Activated CD8-positive, alpha-beta memory T cell treated with anti-CD3 and anti-CD28 coated beads for 36 hours (primary cell): ENCODE measurements around the gene BIN1. TPM values are rescaled to one million over a fixed set of nuclear protein-coding genes. Genes with fewer than 3 reads are reported as not detected.

Experiments used
- CTCF ChIA-PET: fragments of 350-600 bp; sonication (Branson Sonifier 250); formaldehyde crosslinking; loops from one replicate; lab custom pipeline; 2021; ENCODE audit warnings: antibody characterized with exemption; lab: Charles Lee
- POLR2A ChIA-PET: fragments of 350-600 bp; sonication (Branson Sonifier 250); formaldehyde crosslinking; loops from one replicate; lab custom pipeline; 2021; ENCODE audit warnings: antibody characterized with exemption; lab: Charles Lee
- total RNA-seq, 2 experiments: library from RNA; stranded (reverse); gene quantifications; one replicate each; pipeline ENCODE4 v1.2.3, GENCODE V29; 2021

Gene BIN1
- total RNA-seq, 2 experiments from 2014 or later, result 82.9 to 83.8 TPM

DNA sequence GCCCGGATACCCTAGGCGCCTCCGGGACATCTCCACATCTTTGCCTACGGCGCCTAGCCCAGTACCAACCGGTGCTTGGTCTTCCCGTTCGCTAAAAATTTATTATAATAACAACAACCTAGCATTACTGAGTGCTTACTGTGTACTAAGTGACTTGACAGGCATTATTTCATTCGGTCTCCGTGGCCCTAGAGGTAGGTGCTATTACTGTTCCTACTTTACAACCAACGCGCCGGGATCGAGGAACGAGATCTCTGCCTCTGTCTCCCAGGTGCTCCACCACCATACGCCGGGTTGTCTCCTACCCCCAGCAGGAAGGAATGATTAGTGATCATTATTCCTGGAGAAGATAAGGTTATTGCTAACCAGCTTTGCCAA lies 657 bp upstream of the BIN1 start:
- CTCF ChIA-PET, result interaction anchor here (2.0 kb wide), 1 partner anchor 27 kb away, joined by 9 read pairs; no protein-coding TSS in a partner anchor
- POLR2A ChIA-PET, result interaction anchor here (0.6 to 0.7 kb wide), 2 partner anchors 36 to 39 kb away, joined by 3 to 4 read pairs; no protein-coding TSS in a partner anchor

DNA sequence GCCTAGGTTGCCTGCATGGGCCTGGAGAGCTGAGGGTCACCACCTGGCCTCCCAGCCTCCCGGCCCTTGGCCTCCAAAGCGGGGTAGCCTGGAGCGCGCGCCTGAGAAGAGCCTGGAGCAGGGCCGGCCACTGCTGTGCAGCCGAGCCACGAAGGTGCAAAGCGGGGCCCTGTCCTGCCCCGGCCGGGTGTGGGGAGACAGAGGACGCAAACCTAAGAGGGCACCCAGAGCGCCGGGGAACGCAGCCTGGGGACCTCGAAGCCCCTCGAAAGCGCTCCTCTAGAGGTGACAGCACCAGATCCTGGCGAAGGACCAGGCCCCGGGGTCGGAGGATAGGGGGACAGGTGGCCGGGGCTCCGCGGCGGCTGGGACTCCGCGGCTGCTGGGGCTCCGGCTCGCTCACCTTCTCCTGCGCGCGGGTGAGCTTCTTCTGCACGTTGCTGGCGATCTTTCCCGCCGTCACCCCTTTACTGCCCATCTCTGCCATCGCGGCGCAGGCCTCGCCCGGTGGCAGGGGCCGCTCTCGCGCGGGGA lies 430 bp downstream of the BIN1 start:
- ChIA-PET POLR2A (interaction anchor here (1.0 to 1.8 kb wide), 3 partner anchors 22 to 35 kb away, joined by 3 to 5 read pairs (median 3); no protein-coding TSS in a partner anchor), CTCF (interaction anchor here (1.2 to 2.7 kb wide), 3 partner anchors 10 to 26 kb away, joined by 4 to 11 read pairs (median 9); no protein-coding TSS in a partner anchor)

DNA sequence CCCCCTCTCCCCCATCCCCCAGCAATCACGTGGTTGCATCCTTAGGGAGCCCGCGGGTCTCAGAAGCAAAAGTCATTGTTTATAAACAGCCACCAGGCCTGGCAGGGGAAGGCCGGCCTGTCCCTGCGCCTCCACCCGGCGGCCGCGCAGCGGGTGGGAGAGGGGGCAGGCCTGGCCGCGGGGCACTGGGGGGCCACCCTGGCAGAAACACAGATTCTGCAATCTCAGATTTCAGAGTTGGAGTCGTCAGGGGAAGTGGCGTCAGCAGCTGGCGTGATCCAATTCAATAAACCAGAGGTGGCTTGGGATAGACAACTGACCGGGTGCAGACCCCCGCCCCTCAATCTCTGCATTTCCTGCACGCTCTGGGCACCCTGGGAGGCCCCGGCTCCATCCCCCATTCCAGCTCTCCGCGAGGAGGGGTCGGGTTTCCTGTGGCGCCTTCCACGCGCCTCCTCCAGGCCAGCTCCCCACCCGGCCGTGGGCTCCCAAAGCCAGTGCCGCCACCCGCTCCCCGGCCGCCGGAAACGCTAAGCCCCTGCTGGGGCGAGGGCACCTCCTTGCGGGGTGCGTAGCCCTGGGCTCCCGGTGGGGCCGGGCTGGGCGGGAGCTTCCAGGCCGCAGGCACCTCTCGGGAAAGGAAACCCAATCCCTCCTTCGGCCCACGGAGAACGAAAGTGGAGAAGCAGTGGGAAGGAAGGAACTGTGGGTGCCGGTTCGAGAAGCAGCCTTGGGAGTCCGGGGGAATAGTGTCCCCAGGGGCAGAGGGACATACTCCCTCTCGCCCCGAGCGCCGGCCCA lies 1.1 kb downstream of the BIN1 start:
- ChIA-PET CTCF (interaction anchor here (1.2 to 2.7 kb wide), 4 partner anchors 9 to 25 kb away, joined by 4 to 11 read pairs (median 6); no protein-coding TSS in a partner anchor), POLR2A (interaction anchor here (1.0 to 1.8 kb wide), 4 partner anchors 21 to 34 kb away, joined by 3 to 7 read pairs (median 4); no protein-coding TSS in a partner anchor)

DNA sequence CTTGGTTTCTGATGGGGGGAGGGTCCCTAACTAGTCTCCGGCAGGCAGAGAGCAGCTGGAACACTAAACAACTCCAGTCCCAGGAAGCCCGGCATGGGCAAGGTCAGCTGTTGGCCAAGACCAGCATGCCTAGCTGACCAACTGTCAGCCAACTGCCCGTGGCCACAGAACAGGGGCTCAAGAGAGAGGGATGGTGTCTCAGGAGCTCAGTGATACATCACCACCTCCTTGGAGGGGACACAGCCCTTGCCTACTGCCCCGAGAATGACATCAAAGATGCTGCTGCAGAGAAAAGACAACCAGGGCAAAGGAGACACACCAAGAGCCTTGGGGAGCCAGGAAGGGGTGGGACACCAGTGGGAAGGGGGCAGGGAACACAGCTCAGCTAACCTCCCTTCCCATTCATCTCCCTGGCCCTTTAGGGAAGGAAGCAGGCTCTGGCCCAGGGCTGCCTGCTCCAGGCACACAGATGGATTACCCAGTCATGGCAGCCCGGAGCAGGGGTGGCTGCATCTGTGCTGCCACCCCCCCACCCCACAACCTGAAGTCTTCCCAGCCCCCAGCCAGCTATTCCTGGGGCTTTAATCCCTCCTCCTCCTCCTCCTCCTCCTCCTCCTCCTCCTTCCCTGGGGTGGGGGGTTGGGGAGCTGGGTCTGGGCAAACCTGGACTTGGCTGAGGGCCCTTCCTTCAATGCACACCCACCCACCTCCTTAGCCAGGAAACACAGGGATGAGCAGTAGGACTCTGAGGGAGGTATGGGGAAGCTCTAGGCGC lies 1.9 kb downstream of the BIN1 start:
- ChIA-PET CTCF (interaction anchor here (1.4 to 2.7 kb wide), 4 partner anchors 15 to 25 kb away, joined by 3 to 11 read pairs (median 6); no protein-coding TSS in a partner anchor), POLR2A (interaction anchor here (1.3 to 1.5 kb wide), 2 partner anchors 24 to 33 kb away, joined by 3 to 7 read pairs; no protein-coding TSS in a partner anchor)

DNA sequence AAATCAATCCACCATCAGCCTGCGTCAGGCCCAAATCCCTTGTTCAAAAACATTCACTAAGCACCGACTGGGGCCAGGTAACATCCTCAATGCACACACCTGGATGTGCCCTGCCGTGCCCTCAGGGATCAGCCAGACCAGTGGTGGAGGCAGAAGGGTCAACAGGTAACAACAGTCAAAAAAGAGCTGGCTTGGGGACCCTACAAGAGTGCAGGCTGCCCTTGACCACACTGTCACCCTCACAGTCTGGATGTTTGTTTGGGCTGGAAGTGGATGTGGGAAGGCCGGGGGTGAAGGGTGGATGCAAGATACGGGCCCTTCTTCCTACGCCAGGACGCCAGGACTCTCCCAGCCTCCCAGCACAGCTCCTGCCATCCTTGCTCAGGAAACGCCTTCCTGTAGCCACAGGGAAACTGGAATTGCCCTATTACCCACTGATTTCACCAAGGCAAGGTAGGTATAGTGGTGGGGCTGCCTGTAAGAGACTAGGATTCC lies 2.7 kb downstream of the BIN1 start:
- CTCF ChIA-PET, result interaction anchor here (0.6 to 1.6 kb wide), 2 partner anchors 24 to 256 kb away, joined by 3 read pairs; no protein-coding TSS in a partner anchor
- POLR2A ChIA-PET, result no interaction called here

DNA sequence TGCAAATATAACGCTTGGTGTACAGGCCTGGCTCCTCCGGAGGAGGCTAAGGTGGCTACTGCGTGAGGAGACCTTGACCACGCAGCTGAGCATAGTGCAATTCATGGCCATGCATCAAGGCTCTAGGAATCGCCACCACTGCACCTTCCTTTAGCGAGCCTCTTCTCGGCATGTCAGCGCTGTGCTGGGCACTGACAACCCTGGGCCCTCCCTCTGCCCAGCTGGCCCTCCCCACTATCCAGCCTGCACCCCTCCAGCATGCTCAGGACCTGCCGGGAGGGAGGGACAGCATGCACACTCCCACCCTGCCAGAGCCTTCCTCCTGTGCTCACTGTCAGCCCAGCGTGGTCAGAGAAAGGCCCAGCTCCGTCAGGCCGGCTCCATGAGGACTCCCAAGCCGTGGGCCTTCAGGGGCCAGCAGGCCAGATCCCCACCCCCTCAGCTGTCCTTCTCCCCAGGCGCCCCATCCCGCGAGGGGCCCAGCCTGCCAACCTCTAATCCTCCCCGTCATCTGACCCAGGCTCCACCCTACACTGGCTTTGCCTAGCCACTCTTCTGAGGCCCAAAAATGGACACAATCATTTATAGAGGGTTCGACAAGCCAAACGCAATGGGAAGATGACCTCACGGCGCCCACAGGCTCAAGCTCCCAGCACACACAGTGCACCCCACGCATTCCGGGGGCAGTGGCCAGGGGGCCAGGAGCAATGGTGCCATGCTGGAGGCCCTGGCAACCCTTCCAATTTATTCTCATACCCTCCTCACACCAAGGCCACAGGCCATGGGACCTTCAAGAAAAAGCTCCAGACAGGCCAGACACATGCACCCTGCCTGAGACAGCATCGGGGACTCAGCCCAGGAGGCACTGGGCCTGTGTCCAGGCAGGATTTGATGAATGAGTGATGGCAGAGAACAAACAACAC lies 3.5 kb downstream of the BIN1 start:
- CTCF ChIA-PET, result interaction anchor here (0.6 to 1.6 kb wide), 2 partner anchors 23 to 257 kb away, joined by 3 read pairs; no protein-coding TSS in a partner anchor
- POLR2A ChIA-PET, result no interaction called here

DNA sequence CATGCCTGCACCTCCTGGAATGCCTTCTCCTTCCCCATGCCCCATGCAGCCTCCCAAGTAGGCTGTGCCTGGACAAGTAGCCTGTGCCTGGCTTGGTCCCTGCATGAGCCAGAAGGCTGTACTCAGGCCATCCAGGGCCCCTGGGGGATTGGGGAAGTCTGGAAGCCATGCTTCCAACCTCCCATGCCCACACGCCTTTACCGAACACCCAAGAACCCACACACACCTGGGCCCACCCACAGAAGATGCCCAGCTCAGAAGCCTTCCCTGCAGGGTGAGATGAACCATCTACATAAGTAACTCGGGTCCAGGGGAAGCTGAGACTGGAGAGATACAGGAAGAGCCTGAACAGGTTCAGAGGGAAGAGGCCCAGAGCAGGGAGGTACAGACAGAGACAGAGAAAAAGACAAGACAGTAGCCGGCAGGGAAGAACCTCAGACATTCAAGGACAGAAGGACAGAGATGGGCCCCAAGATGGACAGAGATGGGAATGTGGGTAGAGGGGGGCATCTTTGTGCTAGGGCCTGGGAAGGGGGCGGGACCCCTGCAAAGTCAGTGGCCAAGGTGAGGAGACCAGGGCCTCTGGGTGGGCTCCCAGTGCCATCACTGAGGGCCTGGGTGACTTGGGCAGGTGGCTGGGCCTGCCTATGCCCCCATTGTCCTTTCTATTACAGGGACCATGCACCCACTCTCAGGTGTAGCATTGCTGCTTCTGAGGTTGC lies 4.3 kb downstream of the BIN1 start:
- ChIA-PET POLR2A (no interaction called here), CTCF (no interaction called here)

DNA sequence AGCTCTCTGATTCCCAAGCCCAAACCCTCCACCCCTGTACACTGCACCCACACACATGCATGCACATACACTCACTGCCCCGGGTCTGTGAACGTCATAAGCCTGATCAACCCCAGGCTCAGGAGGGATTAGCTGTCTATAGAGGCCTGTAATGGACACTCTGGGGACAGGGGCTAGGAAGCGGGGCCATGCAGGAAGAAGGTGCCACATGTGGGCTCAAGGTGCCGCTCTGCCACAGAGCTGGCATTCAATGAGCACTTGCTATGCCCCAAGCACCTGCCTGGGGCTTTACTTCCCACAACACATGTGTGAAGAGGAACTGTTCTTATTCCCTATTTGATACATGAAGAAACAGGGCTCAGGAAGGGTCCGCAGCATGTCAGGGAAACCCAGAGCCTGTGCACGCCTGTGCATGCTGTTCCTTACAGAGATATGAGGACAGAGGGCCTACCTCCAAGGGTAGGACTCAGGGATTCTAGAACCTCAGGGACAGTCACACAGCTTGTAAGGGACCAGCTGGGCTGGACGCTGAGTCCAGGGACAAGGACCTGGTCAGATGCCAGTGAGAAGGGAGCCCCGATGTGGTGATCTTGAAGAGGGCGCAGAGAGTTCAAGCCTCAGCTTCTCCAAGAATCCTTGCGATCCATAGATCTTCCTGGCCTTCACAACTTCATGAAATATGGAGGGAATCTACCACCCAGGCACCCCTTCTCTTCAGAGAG lies 5.0 kb downstream of the BIN1 start:
- POLR2A ChIA-PET, result no interaction called here
- CTCF ChIA-PET, result no interaction called here

DNA sequence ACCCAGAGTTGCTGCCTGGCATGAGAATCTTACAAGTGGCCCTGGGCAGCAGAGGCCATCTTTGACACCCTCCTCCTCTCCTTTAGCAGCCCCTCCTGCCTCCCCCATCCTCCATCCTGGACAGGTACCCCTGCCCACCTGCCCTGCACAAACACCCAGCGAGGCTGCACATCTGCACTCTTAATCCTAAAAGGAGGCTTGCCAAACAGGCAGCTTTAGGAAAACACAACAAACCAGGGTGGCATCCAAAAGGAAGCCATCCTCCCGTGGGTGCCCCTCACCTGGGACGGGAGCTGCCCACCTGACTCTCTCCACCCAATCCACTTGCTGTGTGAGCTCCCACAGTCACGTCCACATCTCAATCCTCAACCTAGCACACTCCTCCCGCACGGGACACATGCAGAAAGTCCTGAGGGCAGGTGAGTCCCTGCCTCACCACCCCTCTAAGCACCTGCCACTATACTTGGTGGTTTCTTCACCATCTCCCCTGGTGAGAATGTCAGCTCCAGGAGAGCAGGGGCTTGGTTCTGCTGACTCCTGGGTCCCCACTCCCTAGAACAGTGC lies 5.8 kb downstream of the BIN1 start:
- POLR2A ChIA-PET, result interaction anchor here (0.5 kb wide), 1 partner anchor 21 kb away, joined by 6 read pairs; no protein-coding TSS in a partner anchor
- CTCF ChIA-PET, result no interaction called here

DNA sequence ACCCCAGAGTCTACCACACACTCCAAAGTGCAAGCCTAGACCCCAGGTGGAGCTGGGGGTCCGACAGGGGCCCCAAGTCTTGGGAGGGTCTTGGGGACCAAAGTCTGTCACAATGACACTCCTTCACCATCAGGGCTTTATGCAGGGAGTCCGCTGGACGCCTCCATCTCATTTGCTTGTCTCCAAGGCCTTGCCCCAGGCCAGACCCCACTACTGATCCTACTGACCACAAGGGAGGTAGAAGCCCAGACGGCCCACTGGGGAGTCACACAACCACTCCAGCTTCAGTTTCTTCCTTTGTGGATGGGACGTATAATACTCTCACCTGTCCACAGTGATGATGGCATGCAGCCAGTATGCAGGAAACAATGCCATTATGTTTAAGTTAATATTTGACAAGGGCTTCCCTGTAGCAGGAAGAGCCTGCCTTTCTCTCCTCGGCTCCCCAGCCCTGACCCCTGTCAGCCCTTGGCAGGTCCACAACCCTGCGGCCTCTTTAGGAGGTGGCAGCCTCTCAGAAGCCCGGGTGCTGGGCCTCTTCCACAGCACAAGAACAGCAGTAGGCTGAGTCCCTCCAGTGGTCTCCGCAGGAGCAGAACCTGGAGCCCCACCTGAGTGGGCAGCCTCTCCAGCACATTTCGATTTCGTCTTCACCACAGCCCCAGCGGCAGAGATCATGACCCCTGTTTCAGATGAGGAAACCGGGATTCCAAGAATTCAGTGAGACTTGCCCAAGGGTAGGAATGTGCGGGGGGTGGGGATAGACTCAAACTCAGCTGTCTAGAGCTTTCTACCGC lies 6.5 kb downstream of the BIN1 start:
- ChIA-PET POLR2A (interaction anchor here (0.5 kb wide), 1 partner anchor 20 kb away, joined by 6 read pairs; no protein-coding TSS in a partner anchor), CTCF (no interaction called here)

DNA sequence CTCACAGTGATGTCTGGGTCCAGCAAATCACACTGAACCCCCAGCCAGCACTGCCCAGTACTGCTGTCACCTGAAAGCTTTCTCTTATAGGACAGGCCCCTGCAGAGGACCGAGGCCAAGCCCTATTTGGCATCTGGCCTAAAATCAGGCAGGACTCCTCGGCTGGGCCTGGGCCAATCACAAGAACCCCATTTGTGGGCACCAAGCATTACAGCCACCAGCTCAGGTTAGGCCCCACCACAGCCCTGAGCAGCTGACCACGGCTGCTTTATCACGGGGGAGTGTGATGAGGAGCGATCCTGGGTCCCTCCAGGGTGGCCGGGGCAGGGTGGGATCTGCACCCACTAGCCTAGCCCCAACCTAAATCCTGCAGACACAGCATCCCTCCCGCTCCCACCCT lies 8.2 kb downstream of the BIN1 start:
- ChIA-PET POLR2A (no interaction called here), CTCF (no interaction called here)

DNA sequence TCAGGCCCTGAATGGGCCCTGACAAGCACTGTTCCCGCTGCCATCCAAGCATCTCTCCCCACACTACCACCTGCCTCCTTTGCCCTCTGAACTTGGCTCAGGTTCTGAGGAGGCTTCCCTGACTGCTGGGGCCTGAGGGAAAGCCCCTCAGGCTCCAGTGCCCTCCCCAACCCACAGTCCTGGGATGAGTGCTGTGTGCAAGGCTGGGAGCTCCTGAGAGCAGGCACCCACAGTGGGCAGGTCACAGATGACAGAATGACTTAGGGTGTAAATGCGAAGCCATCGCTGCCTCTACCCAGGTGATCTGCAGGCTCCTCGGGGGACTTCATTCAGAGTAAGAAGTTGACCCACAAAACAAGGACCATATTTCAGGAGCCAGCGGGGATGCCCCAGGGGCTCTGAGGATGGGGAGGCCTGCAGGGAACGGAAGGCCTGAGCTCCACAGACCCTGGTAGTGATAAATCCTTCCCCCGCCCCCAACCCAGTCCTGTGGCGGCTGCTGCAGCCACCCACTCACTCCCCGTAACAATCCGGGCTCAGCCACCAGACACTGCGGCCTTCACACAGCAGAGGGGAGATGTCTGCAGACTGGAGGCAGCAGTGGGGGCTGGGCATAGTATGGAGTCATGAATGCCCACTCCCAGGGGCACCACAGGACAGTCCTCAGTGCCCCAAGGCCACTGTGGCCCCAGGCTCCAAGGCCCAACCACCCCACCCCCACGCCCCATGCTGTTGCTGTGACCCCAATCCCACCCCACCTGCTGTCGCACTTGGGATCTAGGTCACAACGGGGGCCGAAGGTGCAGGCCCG lies 8.9 kb downstream of the BIN1 start:
- CTCF ChIA-PET, result no interaction called here

DNA sequence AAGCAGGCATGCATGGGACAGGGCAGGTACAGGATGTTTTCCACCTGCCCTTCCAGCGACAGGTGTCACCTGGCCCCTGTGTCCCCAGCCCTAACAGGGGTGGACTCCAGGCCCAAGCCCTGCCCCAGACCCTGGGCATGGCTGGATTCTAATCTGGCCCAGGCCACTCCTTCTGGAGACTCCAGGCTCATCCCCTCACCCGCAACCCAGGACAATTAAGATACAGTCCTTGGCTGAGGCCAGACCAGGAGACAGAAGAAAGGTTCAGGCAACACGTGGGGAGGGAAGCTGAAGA lies 9.5 kb downstream of the BIN1 start:
- POLR2A ChIA-PET, result no interaction called here
- CTCF ChIA-PET, result no interaction called here

More for the DNA sequence above, 8.9 kb downstream of the BIN1 start:
- POLR2A ChIA-PET, result no interaction called here

DNA sequence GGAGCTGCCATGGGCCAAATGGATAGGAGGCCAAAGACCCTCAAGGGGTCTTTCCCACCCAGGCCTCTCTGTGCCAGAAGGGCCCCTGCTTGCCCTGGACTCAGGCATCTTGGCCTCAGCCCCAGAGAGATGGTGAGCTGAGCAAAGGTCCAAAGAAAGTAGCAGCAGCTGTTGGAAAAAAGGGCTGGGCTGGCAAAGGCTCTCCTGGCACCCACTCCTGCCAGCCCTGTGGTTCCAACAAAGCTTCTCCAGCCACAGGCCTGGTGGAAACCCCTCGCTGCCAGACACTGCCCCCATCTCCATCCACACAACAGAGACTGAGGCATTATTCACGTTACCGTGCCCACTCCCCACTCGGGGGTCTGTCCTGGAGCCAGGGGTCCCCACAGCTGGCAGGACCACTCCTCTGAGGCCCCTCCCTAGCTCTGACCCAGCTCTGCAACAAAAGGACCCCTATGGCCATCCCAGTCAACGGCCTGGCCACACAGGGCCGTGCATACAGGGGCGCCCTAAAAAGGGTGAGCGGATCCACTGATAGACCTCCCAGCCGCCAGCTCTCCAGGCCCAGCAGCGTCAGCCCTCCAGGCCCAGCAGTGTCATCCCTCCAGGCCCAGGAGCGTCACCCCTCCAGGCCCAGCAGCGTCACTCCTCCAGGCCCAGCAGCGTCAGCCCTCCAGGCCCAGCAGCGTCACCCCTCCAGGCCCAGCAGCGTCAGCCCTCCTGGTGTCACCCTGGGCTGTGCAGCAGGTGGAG lies 10.1 kb downstream of the BIN1 start:
- POLR2A ChIA-PET, result no interaction called here
- CTCF ChIA-PET, result interaction anchor here (0.6 to 1.1 kb wide), 2 partner anchors 9 to 32 kb away, joined by 4 read pairs; no protein-coding TSS in a partner anchor
